ENCODE measurements around the gene MAN2A1.
"Not testable (repeated sequence)": the region's sequence is repeated elsewhere in the genome, so short reads cannot be mapped to it uniquely, and the experiment has no call there.

The MAN2A1 gene

GRCh38 chr5:109812698-109813097 lies 123.0 kb downstream of the MAN2A1 start:
- in situ Hi-C loops (cut with HindIII; ENCODE audit: low sequenced_read_pairs) = no loop called here

GRCh38 chr5:109816732-109817131 lies 127.0 kb downstream of the MAN2A1 start:
- in situ Hi-C loops (cut with HindIII; ENCODE audit: low sequenced_read_pairs) = no loop called here

- in situ Hi-C loops (cut with HindIII; ENCODE audit: low sequenced_read_pairs) = no loop called here
These were observed 130.2 kb downstream of the MAN2A1 start for GRCh38 chr5:109819878-109820277.

GRCh38 chr5:109823597-109823996 lies 133.9 kb downstream of the MAN2A1 start:
- in situ Hi-C loops (cut with HindIII; ENCODE audit: low sequenced_read_pairs) = no loop called here

GRCh38 chr5:109825450-109825849 lies 135.7 kb downstream of the MAN2A1 start:
- in situ Hi-C loops (cut with HindIII; ENCODE audit: low sequenced_read_pairs) = no loop called here

GRCh38 chr5:109826426-109826825 lies 136.7 kb downstream of the MAN2A1 start:
- in situ Hi-C loops (cut with HindIII; ENCODE audit: low sequenced_read_pairs) = no loop called here

DNA sequence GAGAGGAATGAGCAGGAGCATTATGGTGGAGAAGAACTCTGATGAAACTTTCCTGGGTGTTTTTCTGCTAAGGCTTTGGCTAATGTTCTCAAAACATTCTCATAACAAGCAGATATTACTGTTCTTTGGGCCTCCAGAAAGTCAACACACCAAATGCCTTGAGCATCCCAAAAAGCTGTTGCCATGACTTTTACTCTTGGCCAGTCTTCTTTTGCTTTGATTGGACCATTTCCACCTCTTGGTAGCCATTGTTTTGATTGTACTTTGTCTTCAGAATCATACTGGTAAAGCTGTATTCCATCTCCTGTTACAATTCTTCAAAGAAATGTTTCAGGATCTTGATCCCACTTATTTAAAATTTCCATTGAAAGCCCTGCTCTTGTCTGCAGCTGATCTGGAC lies 139.6 kb downstream of the MAN2A1 start:
- in situ Hi-C loops (cut with HindIII; ENCODE audit: low sequenced_read_pairs) = no loop called here

GRCh38 chr5:109830955-109831502 lies 141.3 kb downstream of the MAN2A1 start:
- in situ Hi-C loops (cut with HindIII; ENCODE audit: low sequenced_read_pairs) = no loop called here

GRCh38 chr5:109832207-109833188 lies 142.8 kb downstream of the MAN2A1 start:
- in situ Hi-C loops (cut with HindIII; ENCODE audit: low sequenced_read_pairs) = not testable (repeated sequence)

GRCh38 chr5:109833946-109834345 lies 144.2 kb downstream of the MAN2A1 start:
- in situ Hi-C loops (cut with HindIII; ENCODE audit: low sequenced_read_pairs) = no loop called here

- in situ Hi-C loops (cut with HindIII; ENCODE audit: low sequenced_read_pairs) = no loop called here
These were observed 146.6 kb downstream of the MAN2A1 start for GRCh38 chr5:109836280-109836679.

DNA sequence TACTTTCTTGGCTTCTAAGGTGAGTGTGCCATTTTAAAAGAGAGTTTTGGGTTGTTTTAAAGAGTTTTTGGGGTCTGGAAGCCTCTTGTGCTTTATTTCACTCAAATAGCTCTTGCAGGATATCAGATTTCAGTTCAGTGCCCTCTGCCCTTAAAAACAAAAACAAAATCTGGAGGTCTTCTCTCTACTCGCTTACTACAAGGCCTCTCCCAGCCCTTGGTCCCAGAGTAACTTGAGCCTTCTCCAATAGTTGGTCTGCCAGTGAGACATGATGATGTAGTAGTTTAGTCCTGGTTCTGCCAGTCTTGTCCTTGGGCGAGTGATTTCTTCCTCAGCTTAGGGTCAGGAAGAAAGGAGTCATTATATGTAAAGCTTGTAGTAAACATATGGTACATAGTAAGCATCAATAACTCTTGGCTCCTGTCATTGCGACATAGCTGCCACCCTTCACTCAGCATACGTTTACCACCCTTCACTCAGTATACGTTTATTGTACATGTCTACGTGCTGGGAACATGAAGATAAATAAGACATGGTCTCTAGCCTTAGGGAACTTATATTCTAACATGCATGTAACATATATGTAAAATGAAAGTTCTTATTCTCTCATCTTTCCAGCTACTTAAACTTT lies 147.6 kb downstream of the MAN2A1 start:
- in situ Hi-C loops (cut with HindIII; ENCODE audit: low sequenced_read_pairs) = no loop called here

DNA sequence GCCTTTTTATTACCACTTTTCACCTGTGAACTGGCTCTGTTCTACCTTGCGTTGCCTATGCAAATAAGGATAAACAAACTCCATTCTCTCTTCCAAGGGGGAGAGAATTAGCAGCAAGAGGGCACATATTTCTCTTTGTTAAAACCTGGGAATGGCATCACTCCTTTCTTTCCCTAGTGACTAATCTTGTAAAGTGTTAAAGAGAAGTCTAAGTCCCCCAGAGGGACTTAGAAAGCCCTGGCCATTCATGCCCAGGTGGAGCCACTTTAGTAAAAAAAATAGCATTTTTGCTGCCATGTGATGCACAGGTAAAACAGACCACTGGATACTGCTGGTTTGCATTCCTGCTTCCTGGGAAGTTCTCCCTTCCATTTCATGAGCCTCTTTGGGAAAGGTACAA lies 148.4 kb downstream of the MAN2A1 start:
- in situ Hi-C loops (cut with HindIII; ENCODE audit: low sequenced_read_pairs) = no loop called here

- in situ Hi-C loops (cut with HindIII; ENCODE audit: low sequenced_read_pairs) = no loop called here
These were observed 154.4 kb downstream of the MAN2A1 start for GRCh38 chr5:109844148-109844547.

- in situ Hi-C loops (cut with HindIII; ENCODE audit: low sequenced_read_pairs) = no loop called here
These were observed 155.0 kb downstream of the MAN2A1 start for GRCh38 chr5:109844695-109845094.

- in situ Hi-C loops (cut with HindIII; ENCODE audit: low sequenced_read_pairs) = no loop called here
These were observed 158.4 kb downstream of the MAN2A1 start for GRCh38 chr5:109848130-109848529.

- in situ Hi-C loops (cut with HindIII; ENCODE audit: low sequenced_read_pairs) = no loop called here
These were observed 159.9 kb downstream of the MAN2A1 start for GRCh38 chr5:109849478-109850088.

GRCh38 chr5:109852371-109853155 lies 162.8 kb downstream of the MAN2A1 start:
- in situ Hi-C loops (cut with HindIII; ENCODE audit: low sequenced_read_pairs) = no loop called here

- in situ Hi-C loops (cut with HindIII; ENCODE audit: low sequenced_read_pairs) = no loop called here
These were observed 163.7 kb downstream of the MAN2A1 start for GRCh38 chr5:109853377-109853776.

GRCh38 chr5:109855056-109855455 lies 165.3 kb downstream of the MAN2A1 start:
- in situ Hi-C loops (cut with HindIII; ENCODE audit: low sequenced_read_pairs) = no loop called here
